HepG2 (cell line): ENCODE results near the gene PHF13. TPM values are rescaled to one million over a fixed set of nuclear protein-coding genes. Genes with fewer than 3 reads are reported as not detected.
A peak's percentile ranks its signal among the peaks of the same experiment; 100 is the strongest.

Experiments used
- ATAC-seq: fragments of 200-7000 bp; cut with Tn5 transposase; 3 replicates; pipeline ENCODE4 v1.9.1; 2020; ENCODE audit warnings: mild to moderate bottlenecking, moderate library complexity
- BruUV-seq: library from RNA; stranded (reverse); fragments of 400-500 nt; replicated peaks from 2 replicates; lab custom pipeline; 2021; lab: Mats Ljungman, UMichigan
- CTCF ChIA-PET: fragments of 300-600 bp; formaldehyde crosslinking; extraction: SDS; loops from one replicate; lab custom pipeline; 2021; ENCODE audit warnings: low total read pairs, inconsistent platforms, low intra/inter-chr PET ratio; lab: Yijun Ruan, JAX
- POLR2A ChIA-PET: fragments of 350-600 bp; sonication (Branson Sonifier 250); formaldehyde crosslinking; loops from one replicate; lab custom pipeline; 2020; ENCODE audit warnings: antibody characterized with exemption, inconsistent platforms; lab: Yijun Ruan, JAX
- DNase-seq: peaks from one replicate; pipeline ENCODE4 v3.0.0-alpha.2; 2015; ENCODE audit warnings: low spot score
- FAIRE-seq: peaks from 3 replicates; lab custom pipeline; 2011; peaks lifted over from hg19 to GRCh38; lab: Jason Lieb, UNC
- H2AFZ ChIP-seq: one replicate; pipeline ENCODE4 v1.6.1; 2011; ENCODE audit warnings: low read length, inconsistent platforms
- H3K27ac ChIP-seq: fragments of 300-600 bp; 3 replicates; pipeline ENCODE4 v1.8.0; 2011; ENCODE audit warnings: mixed run types, mild to moderate bottlenecking, mixed read lengths, low read length, inconsistent platforms; ENCODE audit not compliant: insufficient read depth; ENCODE audit errors: extremely low read length
- H3K27me3 ChIP-seq, 2 experiments: fragments of 200-600 bp in 1 of 2; 2 replicates in 1 of 2; 3 replicates in 1 of 2; pipeline versions ENCODE4 v1.6.0 to v1.8.0; 2011; ENCODE audit warnings: low read length in 2 of 2, mild to moderate bottlenecking in 2 of 2, moderate library complexity in 2 of 2, inconsistent platforms in 1 of 2; ENCODE audit not compliant: insufficient read depth in 2 of 2, control insufficient read depth in 1 of 2
- H3K36me3 ChIP-seq, 2 experiments: fragments of 200-600 bp in 1 of 2; replicated peaks in 1 of 2; 2 replicates in 1 of 2; 3 replicates in 1 of 2; pipeline versions ENCODE4 v1.5.1 to v1.8.0; 2011; ENCODE audit warnings: low read length in 2 of 2, inconsistent platforms in 1 of 2; ENCODE audit not compliant: insufficient read depth in 2 of 2, control insufficient read depth in 1 of 2
- H3K4me1 ChIP-seq: 2 replicates; pipeline ENCODE4 v1.5.1; 2012; ENCODE audit warnings: low read length, inconsistent platforms; ENCODE audit not compliant: insufficient read depth
- H3K4me2 ChIP-seq: 2 replicates; pipeline ENCODE4 v1.6.0; 2011; ENCODE audit warnings: low read depth, low read length, inconsistent platforms
- H3K4me3 ChIP-seq, 3 experiments: fragments of 200-600 bp in 1 of 3; sonication (generic), shearing (Covaris generic) in 1 of 3; replicated peaks in 1 of 3; 2 replicates each; pipeline ENCODE4 v1.5.1; 2011 to 2016; ENCODE audit warnings: low read length in 3 of 3, inconsistent platforms in 2 of 3, low read depth in 2 of 3, mild to moderate bottlenecking in 2 of 3, control low read depth in 1 of 3, mixed read lengths in 1 of 3; ENCODE audit not compliant: insufficient read depth in 1 of 3
- H3K79me2 ChIP-seq: one replicate; pipeline ENCODE4 v1.6.1; 2011; ENCODE audit warnings: low read length, inconsistent platforms; ENCODE audit not compliant: insufficient read depth
- H3K9ac ChIP-seq: 2 replicates; pipeline ENCODE4 v1.6.0; 2011; ENCODE audit warnings: mild to moderate bottlenecking, low read depth, low read length, inconsistent platforms; ENCODE audit not compliant: insufficient read depth
- H3K9me3 ChIP-seq: 2 replicates; pipeline ENCODE4 v1.5.1; 2012; ENCODE audit warnings: mild to moderate bottlenecking, low read length
- H4K20me1 ChIP-seq: 2 replicates; pipeline ENCODE4 v1.6.0; 2011; ENCODE audit warnings: inconsistent platforms, mild to moderate bottlenecking, low read length, moderate library complexity; ENCODE audit not compliant: insufficient read depth
- AGO2 ChIP-seq: fragments of 200-400 bp; formaldehyde crosslinking; optimal IDR thresholded peaks from 2 replicates; pipeline ENCODE3; 2017; ENCODE audit warnings: mild to moderate bottlenecking, low read depth, low read length, moderate library complexity
- FOXO4 ChIP-seq: sonication (generic); formaldehyde crosslinking; conservative IDR thresholded peaks from 2 replicates; pipeline ENCODE4 v1.8.1; 2023; ENCODE audit warnings: missing genetic modification reagents
- POLR2A ChIP-seq, 2 experiments: IDR thresholded peaks; 2 replicates each; pipeline ENCODE4 v1.6.1; 2011; ENCODE audit warnings: low read depth in 2 of 2, low read length in 2 of 2, mild to moderate bottlenecking in 1 of 2, moderate library complexity in 1 of 2; ENCODE audit not compliant: insufficient read depth in 1 of 2
- ZNF687 ChIP-seq: sonication (generic); formaldehyde crosslinking; IDR thresholded peaks from 2 replicates; pipeline ENCODE4 v1.5.1; 2020; ENCODE audit warnings: mild to moderate bottlenecking, missing genetic modification reagents, moderate library complexity
- WGBS: methylation state at CpG from one replicate; pipeline ENCODE4 v1.1.6; 2017; ENCODE audit warnings: low lambda C conversion rate; 5-methylcytosine and 5-hydroxymethylcytosine counted together
- in situ Hi-C: cut with HindIII; loops from 2 replicates; pipeline ENCODE4 v1.10.0; 2017; ENCODE audit warnings: low pct_unique_long_range_greater_than_20kb; ENCODE audit not compliant: extremely low pct_ligation_motif_present
- intact Hi-C: fragments of 100-400 bp; cut with micrococcal nuclease; formaldehyde crosslinking; loops from one replicate; pipeline ENCODE4 v1.10.0; 2022; ENCODE audit not compliant: unreplicated experiment
- polyA plus RNA-seq, 8 experiments: library from polyadenylated mRNA; depleted of rRNA in 3 of 8; stranded (reverse) in 7 of 8; unstranded in 1 of 8; fragments of >200 nt; fragmentation: Illumina TruSeq in 4 of 8; extraction: Trizol in 4 of 8; gene quantifications; 2 replicates each; pipeline versions ENCODE4 v1.2.1 to v1.2.3, GENCODE V29; 2011 to 2016; ENCODE audit warnings: low read depth in 4 of 8, missing spikeins in 1 of 8, mixed read lengths in 1 of 8; ENCODE audit not compliant: insufficient read depth in 1 of 8
- total RNA-seq, 5 experiments: library from RNA; depleted of rRNA; stranded (reverse); fragments of >200 nt; fragmentation: Illumina TruSeq; extraction: Trizol; gene quantifications; 2 replicates each; pipeline ENCODE4 v1.2.3, GENCODE V29; 2016; ENCODE audit warnings: low read depth in 1 of 5

Gene PHF13
- total and polyA plus RNA-seq, 2 of the 13 experiments (the other 11 are each of a cell fraction or from before 2014, with no cell fraction given): 4.7 to 7.4 TPM

- Histone ChIP-seq H4K20me1 (peaks cover 7% of the 10 kb centered on the region; the same call in 1 of the 2 replicates), H3K27me3 (no peaks in the 10 kb centered on the region), H3K27ac (no peak overlapping the region), H3K79me2 (no peaks in the 10 kb centered on the region), H3K4me3 (no peak overlapping the region), H3K4me1 (peaks cover 2% of the 10 kb centered on the region; the same call in 1 of the 2 replicates), H3K36me3 (peaks cover 22 to 44% of the 10 kb centered on the region in 2 experiments), H2AFZ (no peak overlapping the region), H3K9ac (no peak overlapping the region), H3K4me2 (no peak overlapping the region), H3K9me3 (no peaks in the 10 kb centered on the region)
- TF ChIP-seq POLR2A (IDR thresholded peaks at IDR 0.05; ENCODE audit: insufficient read depth in 1 of 2, low read depth in 2 of 2, low read length in 2 of 2): peak in 1 of 2 experiments; percentile 13; a peak in 1 of 4 replicates
- TF ChIP-seq FOXO4 (CRISPR knock-in tag): no peak
- 0 out of 2 replicates have a peak, but pooled peaks have one; percentile 5 for TF ChIP-seq ZNF687 (CRISPR knock-in tag)
- peak; percentile 11 for TF ChIP-seq AGO2
- no peak for DNase-seq
- in situ Hi-C loops (no loop called here), intact Hi-C loops (no loop called here)
- no TSS peak for BruUV-seq
- ATAC-seq: peak; percentile 11
- FAIRE-seq: no peak
- CTCF ChIA-PET: no interaction called here
- POLR2A ChIA-PET: interaction anchor here (0.9 to 2.2 kb wide), 5 partner anchors 9 to 15 kb away, joined by 3 to 8 read pairs (median 5); partner anchors contain the start of genes KLHL21 and ZBTB48
- 95% methylated on average over 20 of the region's 25 CpGs for WGBS
Measured at GRCh38 chr1:6588128-6588892, 25.2 kb upstream of the PHF13 start.
